NB4 (cell line): ENCODE data around the gene TNFRSF18.

ENCODE experiments used
- CTCF ChIP-seq: IDR thresholded peaks from one replicate; pipeline ENCODE4 v1.5.1; 2012; ENCODE audit warnings: low read depth, low read length
- MYC ChIP-seq: IDR thresholded peaks from 2 replicates; pipeline ENCODE4 v1.6.1; 2011; ENCODE audit warnings: low read depth, low read length
- POLR2A ChIP-seq: IDR thresholded peaks from 2 replicates; pipeline ENCODE4 v1.6.1; 2011; ENCODE audit warnings: mild to moderate bottlenecking; ENCODE audit not compliant: insufficient read length; ENCODE audit errors: extremely low read depth
- TF ChIP-seq, protein P1 (sequence below): IDR thresholded peaks from 2 replicates; pipeline ENCODE4 v1.6.1; 2011; ENCODE audit warnings: low read depth, low read length

DNA sequence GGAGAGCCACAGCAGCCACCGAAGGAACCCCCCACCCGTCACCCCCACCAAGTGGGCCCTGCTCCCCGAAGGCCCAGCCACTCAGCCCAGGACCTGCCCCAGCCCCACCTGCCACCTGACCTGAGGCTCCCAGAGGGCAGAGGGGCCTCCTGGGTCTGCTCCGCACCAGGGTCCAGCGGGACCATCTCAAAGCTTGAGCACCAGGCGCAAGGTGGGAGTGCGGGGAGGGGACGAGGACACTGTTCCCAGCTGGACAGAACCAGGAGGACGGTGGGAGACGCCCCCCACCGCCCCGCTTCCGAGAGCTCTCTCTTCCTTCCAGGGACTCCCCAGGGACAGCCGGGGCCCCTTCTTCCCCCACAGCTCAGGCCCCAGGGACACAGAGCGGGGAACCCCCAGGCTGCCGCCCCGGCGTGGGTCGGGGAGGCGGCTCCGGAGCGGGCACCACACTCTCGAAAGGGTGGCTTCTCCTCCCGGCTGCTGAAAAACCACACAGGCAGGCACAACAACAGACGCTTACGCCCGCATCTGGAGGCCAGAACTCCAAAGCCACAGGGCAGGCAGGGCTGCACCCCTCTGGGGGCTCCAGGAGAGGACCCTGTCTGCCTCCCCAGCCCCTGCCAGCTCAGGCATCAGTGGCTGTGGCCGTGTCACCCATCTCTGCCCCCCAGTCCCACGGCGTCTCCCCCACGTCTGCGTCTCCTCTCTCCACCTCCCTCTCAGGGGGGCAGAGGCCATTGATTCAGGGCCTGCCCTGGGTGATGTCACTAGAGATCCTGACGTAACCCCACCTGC is 34.6 kb downstream of the TNFRSF18 start:
- no peak for TF ChIP-seq CTCF
- no peak for TF ChIP-seq POLR2A
- TF ChIP-seq, protein P1, sequence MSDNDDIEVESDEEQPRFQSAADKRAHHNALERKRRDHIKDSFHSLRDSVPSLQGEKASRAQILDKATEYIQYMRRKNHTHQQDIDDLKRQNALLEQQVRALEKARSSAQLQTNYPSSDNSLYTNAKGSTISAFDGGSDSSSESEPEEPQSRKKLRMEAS = no peak
- TF ChIP-seq MYC = no peak
